ENCODE results near the gene MTRF1.

MTRF1 gene

DNA sequence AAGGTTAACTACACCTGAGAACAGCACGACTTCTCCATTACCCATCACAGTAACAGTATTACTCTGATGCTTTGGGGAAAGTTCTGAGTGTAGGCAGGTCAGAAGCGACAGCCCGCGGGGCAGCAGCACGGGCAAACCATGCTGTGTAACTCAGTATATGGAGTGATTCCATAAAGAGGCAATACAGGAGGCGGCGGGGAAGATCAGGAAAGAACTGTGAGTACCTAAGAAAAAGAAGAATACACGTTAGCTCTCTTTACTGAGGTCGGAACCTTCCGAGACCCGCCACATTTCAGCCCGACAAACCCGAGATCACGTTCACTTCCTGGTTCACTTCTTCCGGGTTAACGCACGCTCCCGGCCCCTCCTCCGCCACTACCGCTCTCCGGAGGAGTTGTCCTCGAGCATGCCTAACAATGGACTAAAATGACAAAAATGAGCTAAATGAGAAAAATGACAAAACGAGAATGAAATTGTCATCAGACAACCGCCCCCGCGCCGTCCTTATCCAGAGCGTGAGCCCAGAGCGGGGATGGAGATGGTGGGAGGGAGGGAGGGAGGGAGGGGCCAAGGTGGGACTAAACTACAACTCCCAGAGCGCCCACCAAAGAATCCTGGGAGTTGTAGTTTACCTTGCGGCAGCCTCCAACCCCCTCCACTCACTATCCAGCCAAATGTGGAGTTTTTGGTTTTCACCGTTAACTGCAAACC, at the start of gene MTRF1:
Gene MTRF1, minus strand, starts transcription at position 316 of the 711 bp plus-strand sequence. CDS start 2,669 bp downstream, outside the sequence.
- peak; percentile 87 for DNase-seq (ENCODE audit: low read depth, low spot score)
- in situ Hi-C loops (cut with HindIII; ENCODE audit: low sequenced_read_pairs): no loop called here
- peak within 1 kb of the TSS; percentile 62 for H3K4me3 ChIP-seq (ENCODE audit: low read depth, low read length)
- TF ChIP-seq, protein P1, sequence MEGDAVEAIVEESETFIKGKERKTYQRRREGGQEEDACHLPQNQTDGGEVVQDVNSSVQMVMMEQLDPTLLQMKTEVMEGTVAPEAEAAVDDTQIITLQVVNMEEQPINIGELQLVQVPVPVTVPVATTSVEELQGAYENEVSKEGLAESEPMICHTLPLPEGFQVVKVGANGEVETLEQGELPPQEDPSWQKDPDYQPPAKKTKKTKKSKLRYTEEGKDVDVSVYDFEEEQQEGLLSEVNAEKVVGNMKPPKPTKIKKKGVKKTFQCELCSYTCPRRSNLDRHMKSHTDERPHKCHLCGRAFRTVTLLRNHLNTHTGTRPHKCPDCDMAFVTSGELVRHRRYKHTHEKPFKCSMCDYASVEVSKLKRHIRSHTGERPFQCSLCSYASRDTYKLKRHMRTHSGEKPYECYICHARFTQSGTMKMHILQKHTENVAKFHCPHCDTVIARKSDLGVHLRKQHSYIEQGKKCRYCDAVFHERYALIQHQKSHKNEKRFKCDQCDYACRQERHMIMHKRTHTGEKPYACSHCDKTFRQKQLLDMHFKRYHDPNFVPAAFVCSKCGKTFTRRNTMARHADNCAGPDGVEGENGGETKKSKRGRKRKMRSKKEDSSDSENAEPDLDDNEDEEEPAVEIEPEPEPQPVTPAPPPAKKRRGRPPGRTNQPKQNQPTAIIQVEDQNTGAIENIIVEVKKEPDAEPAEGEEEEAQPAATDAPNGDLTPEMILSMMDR (IDR thresholded peaks at IDR 0.05; ENCODE audit: low read depth, low read length): no peak

- no peak for DNase-seq (ENCODE audit: low read depth, low spot score)
- TF ChIP-seq, protein P1 (IDR thresholded peaks at IDR 0.05; ENCODE audit: low read depth, low read length): no peak
- peak overlapping the region; percentile 10 for H3K4me3 ChIP-seq (ENCODE audit: low read depth, low read length)
Observed at GRCh38 chr13:41313117-41313516, 49.7 kb upstream of the MTRF1 start.

DNA sequence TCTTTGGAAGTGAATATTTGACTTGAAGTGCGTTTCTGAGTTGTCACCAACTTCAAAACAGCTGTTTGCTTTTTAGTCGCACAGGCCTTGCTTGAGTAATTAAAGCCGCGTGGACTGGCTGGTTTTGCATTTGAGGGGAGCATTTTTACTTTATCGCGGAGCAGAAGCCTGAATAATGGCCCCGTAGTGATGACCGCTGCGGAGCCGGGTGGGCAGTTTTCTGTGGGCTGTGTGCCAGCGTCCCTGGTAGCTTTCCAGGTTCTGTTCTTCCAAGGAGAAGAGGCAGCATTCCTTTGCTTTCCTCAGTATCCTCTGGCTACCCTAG, 48.8 kb upstream of the MTRF1 start:
- TF ChIP-seq, protein P1 (IDR thresholded peaks at IDR 0.05; ENCODE audit: low read depth, low read length): no peak
- DNase-seq (ENCODE audit: low read depth, low spot score): peak; percentile 33
- peak overlapping the region; percentile 69 for H3K4me3 ChIP-seq (ENCODE audit: low read depth, low read length)
- in situ Hi-C loops (cut with HindIII; ENCODE audit: low sequenced_read_pairs): no loop called here

More at GRCh38 chr13:41313117-41313516, 49.7 kb upstream of the MTRF1 start:
- in situ Hi-C loops (cut with HindIII; ENCODE audit: low sequenced_read_pairs): no loop called here

DNA sequence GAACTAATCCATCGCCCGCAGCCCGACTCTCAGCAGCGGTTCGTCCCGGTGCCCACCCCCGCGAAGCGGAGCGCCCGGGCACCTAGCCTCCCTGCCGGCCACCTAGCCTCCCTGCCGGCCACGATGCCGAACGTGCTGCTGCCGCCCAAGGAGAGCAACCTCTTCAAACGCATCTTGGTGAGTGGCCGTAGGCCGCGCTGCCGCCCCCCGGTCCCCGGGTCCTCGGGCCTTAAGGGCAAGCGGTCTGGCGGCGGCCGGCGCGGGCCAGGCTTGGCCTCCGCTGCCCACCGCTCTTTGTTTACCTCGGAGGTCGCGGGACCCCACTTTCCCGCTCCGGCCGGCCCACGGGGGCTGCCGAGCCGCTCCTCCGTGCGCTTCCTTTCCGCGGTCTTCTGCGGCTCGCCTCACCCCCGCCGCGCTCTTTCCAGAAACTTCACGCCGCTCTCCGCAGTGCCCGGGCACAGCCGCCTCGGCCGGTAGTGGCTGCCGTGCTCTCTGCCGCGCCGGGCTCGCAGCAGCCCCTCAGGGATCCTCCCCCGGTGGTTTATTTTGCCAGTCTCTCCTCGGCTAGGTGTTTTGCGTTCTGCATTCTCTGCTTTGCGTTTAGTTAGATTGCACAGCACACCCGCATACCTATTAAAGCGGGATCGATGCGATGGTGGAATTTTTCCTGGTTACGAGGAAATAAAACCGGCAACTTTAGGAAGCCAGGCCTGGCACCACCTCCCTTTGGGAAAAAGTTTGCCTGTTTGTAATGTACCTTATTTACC, 48.2 kb upstream of the MTRF1 start:
- in situ Hi-C loops (cut with HindIII; ENCODE audit: low sequenced_read_pairs): no loop called here
- TF ChIP-seq, protein P1 (IDR thresholded peaks at IDR 0.05; ENCODE audit: low read depth, low read length): no peak
- DNase-seq (ENCODE audit: low read depth, low spot score): peak; percentile 37
- H3K4me3 ChIP-seq (ENCODE audit: low read depth, low read length): peak overlapping the region; percentile 69

DNA sequence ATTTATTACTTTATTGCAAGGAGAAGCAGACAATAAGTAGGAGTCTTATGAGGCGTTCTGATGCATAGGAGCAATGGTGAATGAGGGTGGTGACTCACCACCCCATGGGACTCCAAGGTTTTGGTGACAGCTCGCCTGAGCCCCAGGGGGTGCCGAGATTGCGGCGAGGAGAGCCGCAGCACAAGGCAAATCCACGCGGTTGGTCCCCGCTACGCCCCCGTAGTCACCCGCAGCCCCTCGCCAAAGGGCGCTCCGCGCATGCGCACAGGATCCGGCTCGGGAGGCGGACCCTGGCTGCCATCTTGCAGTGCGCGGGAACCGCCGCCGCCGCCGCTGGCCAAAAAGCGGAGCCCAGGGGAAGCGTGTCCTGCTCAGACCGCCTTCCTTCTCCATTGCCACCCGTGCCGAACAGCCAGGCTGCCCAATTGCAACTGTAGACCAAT, 47.6 kb upstream of the MTRF1 start, which contains the start of gene NAA16:
Gene NAA16, plus strand, starts transcription at position 305 of the 443 bp plus-strand sequence. CDS start 262 bp downstream, outside the sequence.
- in situ Hi-C loops (cut with HindIII; ENCODE audit: low sequenced_read_pairs): no loop called here
- H3K4me3 ChIP-seq (ENCODE audit: low read depth, low read length): peak within 1 kb of the TSS; percentile 69
- TF ChIP-seq, protein P1 (IDR thresholded peaks at IDR 0.05; ENCODE audit: low read depth, low read length): no peak
- DNase-seq (ENCODE audit: low read depth, low spot score): peak; percentile 93

DNA sequence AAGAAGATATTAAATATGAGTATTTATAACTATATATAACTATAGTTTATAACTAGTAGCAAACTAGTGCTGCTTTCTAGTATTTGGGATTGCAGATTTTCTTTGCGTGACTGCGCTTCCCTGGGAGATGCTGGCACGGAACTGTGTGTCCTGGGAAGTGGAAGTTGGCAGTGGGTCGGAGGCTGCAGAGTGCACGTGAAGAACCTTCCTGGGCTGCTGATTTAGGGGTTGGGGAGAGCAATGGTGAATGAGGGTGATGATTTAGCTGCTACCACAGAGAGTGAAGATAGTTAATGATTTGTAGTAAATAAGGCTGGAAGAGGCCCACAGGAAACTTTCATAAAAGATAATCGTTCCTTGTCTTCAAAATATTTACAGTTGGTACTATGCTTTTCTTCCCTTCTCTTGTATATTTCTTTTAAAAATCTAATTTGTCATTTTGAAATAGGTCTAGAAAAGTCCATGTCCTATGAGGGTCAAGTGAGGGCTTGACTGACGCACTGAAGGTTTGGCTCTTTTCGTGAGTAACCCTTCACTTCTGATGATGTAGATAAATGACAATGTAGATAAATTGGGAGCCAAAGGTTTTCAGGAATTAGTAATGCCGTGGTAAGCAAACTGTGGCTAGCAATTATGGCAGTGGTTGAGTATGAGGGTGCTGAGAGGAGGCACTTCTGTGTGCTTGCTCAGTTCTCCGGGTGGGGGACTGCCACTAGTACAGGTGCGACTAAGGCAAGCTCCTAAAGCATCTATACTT, 44.7 kb upstream of the MTRF1 start:
- DNase-seq (ENCODE audit: low read depth, low spot score): no peak
- no peak overlapping the region for H3K4me3 ChIP-seq (ENCODE audit: low read depth, low read length)
- TF ChIP-seq, protein P1 (IDR thresholded peaks at IDR 0.05; ENCODE audit: low read depth, low read length): no peak
- in situ Hi-C loops (cut with HindIII; ENCODE audit: low sequenced_read_pairs): no loop called here
